ENCODE results near the gene PODXL. TPM values are rescaled to one million over a fixed set of nuclear protein-coding genes. Genes with fewer than 3 reads are reported as not detected.

PODXL gene
- total and polyA plus RNA-seq, 2 donors from 2014 or later, result 114 to 150 TPM

DNA sequence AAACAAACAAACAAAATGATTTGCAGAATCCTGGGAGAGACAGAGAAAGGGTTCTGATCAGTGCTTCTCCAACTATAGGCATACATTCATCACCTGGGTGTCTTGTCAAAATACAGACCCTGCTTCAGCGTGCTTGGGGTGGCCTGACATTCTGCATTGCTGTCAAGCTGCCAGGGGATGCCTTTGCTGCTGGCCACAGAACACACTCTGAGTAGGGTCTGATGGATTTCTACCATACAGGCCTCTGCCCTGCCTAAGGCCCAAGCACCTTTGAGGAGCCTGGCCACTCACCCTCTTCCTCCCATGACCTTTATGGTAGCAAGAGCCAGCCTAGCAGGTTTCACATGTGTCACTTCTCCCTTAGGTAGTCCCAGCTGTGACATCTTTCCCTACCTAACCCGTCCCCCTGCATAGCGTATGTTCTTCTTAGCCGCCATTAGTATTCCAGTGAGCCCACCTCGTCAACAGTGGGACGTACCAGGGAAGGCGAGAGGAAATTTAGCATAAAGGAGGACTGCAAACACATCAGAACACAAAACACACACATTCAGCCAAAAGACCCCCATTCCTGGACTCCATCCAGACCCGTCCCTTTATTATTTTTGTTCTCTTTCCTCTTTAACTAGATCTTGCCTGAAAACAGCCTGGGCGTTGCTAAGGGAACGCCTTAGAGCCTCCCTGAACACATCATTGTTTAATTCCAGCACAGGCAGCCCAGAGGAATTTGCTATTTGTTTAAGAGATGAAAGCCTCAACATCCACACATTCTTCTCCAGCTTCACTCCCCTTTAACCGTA, 43.9 kb upstream of the PODXL start:
- Histone ChIP-seq H3K9ac (ENCODE audit: low read length in 3 of 3) (no peak overlapping the region), H3K9me3 (ENCODE audit: control insufficient read depth in 2 of 3, insufficient read depth in 1 of 3, low read length in 3 of 3) (no peaks in the 10 kb centered on the region), H3K4me1 (ENCODE audit: control insufficient read depth in 2 of 3, insufficient read depth in 2 of 3, low read depth in 1 of 3, low read length in 3 of 3) (no peaks in the 10 kb centered on the region), H3K36me3 (ENCODE audit: control insufficient read depth in 2 of 3, insufficient read depth in 3 of 3, low read length in 3 of 3) (no peaks in the 10 kb centered on the region), H3K27me3 (ENCODE audit: control insufficient read depth, insufficient read depth, low read length) (no peaks in the 10 kb centered on the region), H3K27ac (ENCODE audit: low read depth in 2 of 2, low read length in 2 of 2) (no peak overlapping the region), H3K4me3 (ENCODE audit: low read length in 3 of 3) (no peak overlapping the region)
- TF ChIP-seq, protein P1, sequence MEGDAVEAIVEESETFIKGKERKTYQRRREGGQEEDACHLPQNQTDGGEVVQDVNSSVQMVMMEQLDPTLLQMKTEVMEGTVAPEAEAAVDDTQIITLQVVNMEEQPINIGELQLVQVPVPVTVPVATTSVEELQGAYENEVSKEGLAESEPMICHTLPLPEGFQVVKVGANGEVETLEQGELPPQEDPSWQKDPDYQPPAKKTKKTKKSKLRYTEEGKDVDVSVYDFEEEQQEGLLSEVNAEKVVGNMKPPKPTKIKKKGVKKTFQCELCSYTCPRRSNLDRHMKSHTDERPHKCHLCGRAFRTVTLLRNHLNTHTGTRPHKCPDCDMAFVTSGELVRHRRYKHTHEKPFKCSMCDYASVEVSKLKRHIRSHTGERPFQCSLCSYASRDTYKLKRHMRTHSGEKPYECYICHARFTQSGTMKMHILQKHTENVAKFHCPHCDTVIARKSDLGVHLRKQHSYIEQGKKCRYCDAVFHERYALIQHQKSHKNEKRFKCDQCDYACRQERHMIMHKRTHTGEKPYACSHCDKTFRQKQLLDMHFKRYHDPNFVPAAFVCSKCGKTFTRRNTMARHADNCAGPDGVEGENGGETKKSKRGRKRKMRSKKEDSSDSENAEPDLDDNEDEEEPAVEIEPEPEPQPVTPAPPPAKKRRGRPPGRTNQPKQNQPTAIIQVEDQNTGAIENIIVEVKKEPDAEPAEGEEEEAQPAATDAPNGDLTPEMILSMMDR (IDR thresholded peaks at IDR 0.05; ENCODE audit: borderline replicate concordance, extremely low read depth, insufficient read depth), result no peak
- intact Hi-C loops (cut with DNase I), result no loop called here
- DNase-seq, result peak in 2 of 5 donors; percentile 27 to 65
- no peak for FAIRE-seq

DNA sequence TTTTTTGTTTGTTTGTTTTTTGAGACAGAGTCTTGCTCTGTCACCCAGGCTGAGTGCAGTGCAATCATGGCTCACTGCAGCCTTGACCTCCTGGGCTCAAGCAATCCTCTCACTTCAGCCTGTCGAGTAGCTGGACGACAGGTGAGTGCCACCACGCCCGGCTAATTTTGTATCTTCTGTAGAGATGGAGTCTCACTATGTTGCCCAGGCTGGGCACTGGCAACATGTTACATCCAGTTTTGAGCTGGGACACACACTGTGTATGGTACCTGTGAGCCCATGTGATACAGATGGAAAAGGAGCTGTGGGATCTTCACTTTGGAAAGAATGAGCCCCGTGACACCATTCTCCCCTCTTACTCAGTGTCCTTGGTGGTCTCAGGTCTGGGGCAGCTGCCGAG, 40.4 kb upstream of the PODXL start:
- H3K4me3 ChIP-seq (ENCODE audit: low read length in 3 of 3), result no peak overlapping the region
- FAIRE-seq (no peak), DNase-seq (no peak)
- H3K27ac ChIP-seq (ENCODE audit: low read depth in 2 of 2, low read length in 2 of 2), result no peak overlapping the region
- no peaks in the 10 kb centered on the region for H3K27me3 ChIP-seq (ENCODE audit: control insufficient read depth, insufficient read depth, low read length)
- intact Hi-C loops (cut with DNase I), result no loop called here
- TF ChIP-seq, protein P1 (IDR thresholded peaks at IDR 0.05; ENCODE audit: borderline replicate concordance, extremely low read depth, insufficient read depth), result no peak
- no peaks in the 10 kb centered on the region for H3K36me3 ChIP-seq (ENCODE audit: control insufficient read depth in 2 of 3, insufficient read depth in 3 of 3, low read length in 3 of 3)
- no peak overlapping the region for H3K9ac ChIP-seq (ENCODE audit: low read length in 3 of 3)
- H3K4me1 ChIP-seq (ENCODE audit: control insufficient read depth in 2 of 3, insufficient read depth in 2 of 3, low read depth in 1 of 3, low read length in 3 of 3), result no peaks in the 10 kb centered on the region
- no peaks in the 10 kb centered on the region for H3K9me3 ChIP-seq (ENCODE audit: control insufficient read depth in 2 of 3, insufficient read depth in 1 of 3, low read length in 3 of 3)

DNA sequence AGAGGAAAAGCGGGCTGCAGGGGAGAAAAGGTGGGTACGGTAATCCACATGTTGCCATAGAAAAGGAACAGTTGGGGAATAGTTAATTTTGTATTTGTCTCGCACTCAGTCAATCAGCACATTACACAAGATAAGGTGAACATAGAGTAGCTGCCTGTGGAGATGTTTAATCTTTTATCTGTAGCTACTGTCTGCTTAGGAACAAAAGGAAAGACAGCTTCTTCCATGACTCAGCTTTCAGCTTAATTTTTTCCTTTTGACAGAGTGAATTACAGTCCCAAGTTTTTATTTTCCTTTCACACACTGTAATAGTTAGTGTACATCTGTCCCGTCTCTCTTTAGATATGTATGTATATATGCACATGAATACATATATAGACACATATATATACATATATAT, 39.3 kb upstream of the PODXL start:
- no peak overlapping the region for H3K27ac ChIP-seq (ENCODE audit: low read depth in 2 of 2, low read length in 2 of 2)
- H3K27me3 ChIP-seq (ENCODE audit: control insufficient read depth, insufficient read depth, low read length), result no peaks in the 10 kb centered on the region
- no peaks in the 10 kb centered on the region for H3K4me1 ChIP-seq (ENCODE audit: control insufficient read depth in 2 of 3, insufficient read depth in 2 of 3, low read depth in 1 of 3, low read length in 3 of 3)
- TF ChIP-seq, protein P1 (IDR thresholded peaks at IDR 0.05; ENCODE audit: borderline replicate concordance, extremely low read depth, insufficient read depth), result no peak
- no peak overlapping the region for H3K9ac ChIP-seq (ENCODE audit: low read length in 3 of 3)
- intact Hi-C loops (cut with DNase I), result no loop called here
- H3K9me3 ChIP-seq (ENCODE audit: control insufficient read depth in 2 of 3, insufficient read depth in 1 of 3, low read length in 3 of 3), result no peaks in the 10 kb centered on the region
- no peaks in the 10 kb centered on the region for H3K36me3 ChIP-seq (ENCODE audit: control insufficient read depth in 2 of 3, insufficient read depth in 3 of 3, low read length in 3 of 3)
- FAIRE-seq (no peak), DNase-seq (no peak)
- no peak overlapping the region for H3K4me3 ChIP-seq (ENCODE audit: low read length in 3 of 3)

Measured in kidney (tissue), 14 donors.